ENCODE measurements around the gene N4BP2.

N4BP2 gene

GRCh38 chr4:40197879-40198689 lies 141.4 kb downstream of the N4BP2 start:
- H3K27ac ChIP-seq = no peak overlapping the region
- TF ChIP-seq ZFX (IDR thresholded peaks at IDR 0.05) (no peak), CTCF (conservative IDR thresholded peaks at IDR 0.05) (no peak)

GRCh38 chr4:40199179-40199670 lies 142.6 kb downstream of the N4BP2 start:
- no peak overlapping the region for H3K27ac ChIP-seq
- no peak for TF ChIP-seq CTCF (conservative IDR thresholded peaks at IDR 0.05)
- TF ChIP-seq ZFX (IDR thresholded peaks at IDR 0.05) = no peak

- TF ChIP-seq CTCF (conservative IDR thresholded peaks at IDR 0.05) (no peak), ZFX (IDR thresholded peaks at IDR 0.05) (no peak)
- no peak overlapping the region for H3K27ac ChIP-seq
Measured at GRCh38 chr4:40199999-40200874, 143.6 kb downstream of the N4BP2 start.

GRCh38 chr4:40200875-40201801 lies 144.5 kb downstream of the N4BP2 start:
- no peak overlapping the region for H3K27ac ChIP-seq
- TF ChIP-seq CTCF (conservative IDR thresholded peaks at IDR 0.05) (no peak), ZFX (IDR thresholded peaks at IDR 0.05) (no peak)

GRCh38 chr4:40201898-40202297 lies 145.2 kb downstream of the N4BP2 start:
- TF ChIP-seq CTCF (conservative IDR thresholded peaks at IDR 0.05) (no peak), ZFX (IDR thresholded peaks at IDR 0.05) (no peak)
- H3K27ac ChIP-seq = no peak overlapping the region

- H3K27ac ChIP-seq = no peak overlapping the region
- TF ChIP-seq CTCF (conservative IDR thresholded peaks at IDR 0.05) = no peak
Measured at GRCh38 chr4:40202474-40202873, 145.8 kb downstream of the N4BP2 start.

Measured in C4-2B (cell line).